H9 (cell line): ENCODE data around the gene SH3GLB2. TPM values are rescaled to one million over a fixed set of nuclear protein-coding genes. Genes with fewer than 3 reads are reported as not detected.
"Not testable (repeated sequence)": the region's sequence is repeated elsewhere in the genome, so short reads cannot be mapped to it uniquely, and the experiment has no call there.

Experiments used
- DNase-seq: peaks from one replicate; pipeline ENCODE4 v3.0.0-alpha.2; 2017
- H2AFZ ChIP-seq: one replicate; pipeline ENCODE4 v1.6.1; 2013; ENCODE audit warnings: mild to moderate bottlenecking, low read length, control low read depth, moderate library complexity
- H2AK5ac ChIP-seq: 2 replicates; pipeline ENCODE4 v1.6.1; 2013; ENCODE audit warnings: low read length, control low read depth, mixed read lengths; ENCODE audit not compliant: insufficient read length
- H2BK120ac ChIP-seq: one replicate; pipeline ENCODE4 v1.6.1; 2013; ENCODE audit warnings: low read depth, mild to moderate bottlenecking, low read length, control low read depth, inconsistent platforms; ENCODE audit not compliant: poor library complexity, severe bottlenecking
- H2BK12ac ChIP-seq: 2 replicates; pipeline ENCODE4 v1.6.1; 2013; ENCODE audit warnings: low read length, control low read depth, mixed read lengths, low read depth; ENCODE audit not compliant: insufficient read length
- H2BK15ac ChIP-seq: 2 replicates; pipeline ENCODE4 v1.6.1; 2013; ENCODE audit warnings: low read depth, low read length, control low read depth
- H2BK20ac ChIP-seq: one replicate; pipeline ENCODE4 v1.6.1; 2013; ENCODE audit warnings: low read depth, mild to moderate bottlenecking, low read length, control low read depth, inconsistent platforms; ENCODE audit not compliant: poor library complexity, severe bottlenecking
- H2BK5ac ChIP-seq: 2 replicates; pipeline ENCODE4 v1.6.1; 2013; ENCODE audit warnings: low read length, control low read depth, mixed read lengths; ENCODE audit not compliant: insufficient read length
- H3K14ac ChIP-seq: 2 replicates; pipeline ENCODE4 v1.6.1; 2013; ENCODE audit warnings: low read length, control low read depth; ENCODE audit not compliant: insufficient read depth
- H3K18ac ChIP-seq: 2 replicates; pipeline ENCODE4 v1.6.1; 2013; ENCODE audit warnings: low read depth, mild to moderate bottlenecking, mixed read lengths, low read length, control low read depth; ENCODE audit not compliant: insufficient read length
- H3K23ac ChIP-seq: 2 replicates; pipeline ENCODE4 v1.6.1; 2013; ENCODE audit warnings: low read length, control low read depth, mixed read lengths, low read depth; ENCODE audit not compliant: insufficient read length
- H3K23me2 ChIP-seq: 2 replicates; pipeline ENCODE4 v1.6.1; 2013; ENCODE audit warnings: low read depth, mild to moderate bottlenecking, mixed read lengths, low read length, control low read depth; ENCODE audit not compliant: insufficient read length, poor library complexity, severe bottlenecking
- H3K27ac ChIP-seq: 2 replicates; pipeline ENCODE4 v1.5.1; 2013; ENCODE audit warnings: low read length, control low read depth, mixed read lengths, low read depth; ENCODE audit not compliant: insufficient read length
- H3K27me3 ChIP-seq: 2 replicates; pipeline ENCODE4 v1.6.1; 2013; ENCODE audit warnings: low read length, control low read depth, inconsistent platforms; ENCODE audit not compliant: insufficient read depth
- H3K4ac ChIP-seq: 2 replicates; pipeline ENCODE4 v1.6.1; 2013; ENCODE audit warnings: low read depth, mild to moderate bottlenecking, control low read depth, inconsistent platforms, low read length, moderate library complexity
- H3K4me1 ChIP-seq: 2 replicates; pipeline ENCODE4 v1.6.1; 2013; ENCODE audit warnings: low read length, control low read depth, inconsistent platforms; ENCODE audit not compliant: insufficient read depth
- H3K4me2 ChIP-seq: 2 replicates; pipeline ENCODE4 v1.6.1; 2013; ENCODE audit warnings: low read length, control low read depth, mixed read lengths; ENCODE audit not compliant: insufficient read length, insufficient read depth
- H3K56ac ChIP-seq: 2 replicates; pipeline ENCODE4 v1.6.1; 2013; ENCODE audit warnings: low read depth, mild to moderate bottlenecking, mixed read lengths, low read length, control low read depth; ENCODE audit not compliant: insufficient read length
- H3K79me1 ChIP-seq: 2 replicates; pipeline ENCODE4 v1.6.1; 2013; ENCODE audit warnings: low read depth, mild to moderate bottlenecking, moderate library complexity, low read length, control low read depth, inconsistent platforms; ENCODE audit not compliant: insufficient read depth, poor library complexity, severe bottlenecking
- H3K79me2 ChIP-seq: 2 replicates; pipeline ENCODE4 v1.6.1; 2013; ENCODE audit warnings: low read length, control low read depth, inconsistent platforms; ENCODE audit not compliant: insufficient read depth
- H3K9ac ChIP-seq: 2 replicates; pipeline ENCODE4 v1.6.1; 2013; ENCODE audit warnings: low read length, control low read depth, mixed read lengths; ENCODE audit not compliant: insufficient read length; ENCODE audit errors: extremely low read depth
- H3K9me3 ChIP-seq: one replicate; pipeline ENCODE4 v1.6.1; 2013; ENCODE audit warnings: low read depth, low read length, inconsistent platforms; ENCODE audit not compliant: control insufficient read depth
- H3T11ph ChIP-seq: one replicate; pipeline ENCODE4 v1.6.1; 2013; ENCODE audit warnings: mild to moderate bottlenecking, low read length, control low read depth, inconsistent platforms
- H4K20me1 ChIP-seq: one replicate; pipeline ENCODE4 v1.6.1; 2013; ENCODE audit not compliant: control insufficient read depth, insufficient read length, insufficient read depth
- H4K5ac ChIP-seq: 2 replicates; pipeline ENCODE4 v1.6.1; 2013; ENCODE audit warnings: low read depth, mild to moderate bottlenecking, mixed read lengths, low read length, control low read depth; ENCODE audit not compliant: insufficient read length
- H4K8ac ChIP-seq: replicated peaks from 2 replicates; pipeline ENCODE4 v1.6.1; 2013; ENCODE audit warnings: low read length, control low read depth, mixed read lengths, low read depth; ENCODE audit not compliant: insufficient read length
- H4K91ac ChIP-seq: 2 replicates; pipeline ENCODE4 v1.6.1; 2013; ENCODE audit warnings: low read depth, mild to moderate bottlenecking, moderate library complexity, mixed read lengths, low read length, control low read depth; ENCODE audit not compliant: insufficient read length
- H3K27ac Mint-ChIP-seq, 3 experiments: 2 replicates in 2 of 3; 3 replicates in 1 of 3; pipeline ENCODE4 v1.8.0; 2020 to 2021; ENCODE audit warnings: mixed read lengths in 3 of 3, mild to moderate bottlenecking in 1 of 3, moderate library complexity in 1 of 3
- H3K27me3 Mint-ChIP-seq: 2 replicates; pipeline ENCODE4 v1.8.0; 2021; ENCODE audit warnings: low read depth, mild to moderate bottlenecking, moderate library complexity, mixed read lengths
- H3K36me3 Mint-ChIP-seq, 3 experiments: 2 replicates in 2 of 3; 3 replicates in 1 of 3; pipeline ENCODE4 v1.8.0; 2020 to 2021; ENCODE audit warnings: low read depth in 3 of 3, mixed read lengths in 3 of 3; ENCODE audit not compliant: insufficient read depth in 1 of 3
- H3K4me1 Mint-ChIP-seq, 2 experiments: 2 replicates each; pipeline ENCODE4 v1.8.0; 2020; ENCODE audit warnings: mixed read lengths in 2 of 2
- H3K4me3 Mint-ChIP-seq, 2 experiments: 2 replicates in 1 of 2; 3 replicates in 1 of 2; pipeline ENCODE4 v1.8.0; 2020 to 2021; ENCODE audit warnings: mild to moderate bottlenecking in 2 of 2, mixed read lengths in 2 of 2, moderate library complexity in 1 of 2
- H3K9me3 Mint-ChIP-seq, 2 experiments: 2 replicates in 1 of 2; 3 replicates in 1 of 2; pipeline ENCODE4 v1.8.0; 2020; ENCODE audit warnings: mild to moderate bottlenecking in 2 of 2, mixed read lengths in 2 of 2, moderate library complexity in 1 of 2
- WGBS: extraction: QIAGEN DNeasy Blood & Tissue Kit; methylation state at CpG from one replicate; pipeline ENCODE4 v1.1.7; 2013; ENCODE audit warnings: missing lambda C conversion rate, low lambda C conversion rate, mixed read lengths; ENCODE audit not compliant: insufficient read length; ENCODE audit errors: extremely low coverage; 5-methylcytosine and 5-hydroxymethylcytosine counted together
- total RNA-seq: library from RNA; stranded (reverse); gene quantifications from 2 replicates; pipeline ENCODE4 v1.2.1, GENCODE V29; 2021
- TF ChIP-seq, protein P1 (sequence below): fragments of 200-600 bp; sonication (generic); conservative IDR thresholded peaks from 3 replicates; pipeline ENCODE4 v1.8.0; 2021; ENCODE audit warnings: antibody characterized with exemption, mild to moderate bottlenecking

SH3GLB2 gene
- total RNA-seq, 1 experiment from 2014 or later: 69.5 TPM

DNA sequence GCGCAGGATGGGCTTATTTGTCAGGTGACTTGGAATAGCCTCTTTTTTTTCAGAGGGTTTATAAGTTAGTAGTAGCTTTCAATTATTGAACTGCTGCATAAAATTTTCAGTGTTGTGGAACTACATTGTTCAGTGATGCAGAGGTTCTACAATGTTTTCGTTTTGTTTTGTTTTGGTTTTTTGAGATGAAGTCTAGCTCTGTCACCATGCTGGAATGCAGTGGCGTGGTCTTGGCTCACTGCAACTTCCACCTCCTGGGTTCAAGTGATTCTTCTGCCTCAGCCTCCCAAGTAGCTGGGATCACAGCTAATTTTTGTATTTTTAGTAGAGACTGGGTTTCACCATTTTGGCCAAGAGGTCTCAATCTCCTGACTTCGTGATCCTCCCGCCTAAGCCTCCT lies 58.6 kb downstream of the SH3GLB2 start:
- H3T11ph ChIP-seq: no peak overlapping the region
- Mint-ChIP-seq H3K4me1 (no peaks in the 10 kb centered on the region), H3K9me3 (no peaks in the 10 kb centered on the region), H3K4me3 (no peak overlapping the region), H3K27me3 (no peaks in the 10 kb centered on the region), H3K27ac (no peak overlapping the region), H3K36me3 (peaks cover 26 to 71% (median 60%) of the 10 kb centered on the region in 3 experiments; a peak in 6 of 7 replicates)
- no peak overlapping the region for H2BK120ac ChIP-seq
- H3K9ac ChIP-seq: no peak overlapping the region
- H3K79me2 ChIP-seq: no peaks in the 10 kb centered on the region
- H4K8ac ChIP-seq: no peak overlapping the region
- DNase-seq: no peak
- TF ChIP-seq, protein P1, sequence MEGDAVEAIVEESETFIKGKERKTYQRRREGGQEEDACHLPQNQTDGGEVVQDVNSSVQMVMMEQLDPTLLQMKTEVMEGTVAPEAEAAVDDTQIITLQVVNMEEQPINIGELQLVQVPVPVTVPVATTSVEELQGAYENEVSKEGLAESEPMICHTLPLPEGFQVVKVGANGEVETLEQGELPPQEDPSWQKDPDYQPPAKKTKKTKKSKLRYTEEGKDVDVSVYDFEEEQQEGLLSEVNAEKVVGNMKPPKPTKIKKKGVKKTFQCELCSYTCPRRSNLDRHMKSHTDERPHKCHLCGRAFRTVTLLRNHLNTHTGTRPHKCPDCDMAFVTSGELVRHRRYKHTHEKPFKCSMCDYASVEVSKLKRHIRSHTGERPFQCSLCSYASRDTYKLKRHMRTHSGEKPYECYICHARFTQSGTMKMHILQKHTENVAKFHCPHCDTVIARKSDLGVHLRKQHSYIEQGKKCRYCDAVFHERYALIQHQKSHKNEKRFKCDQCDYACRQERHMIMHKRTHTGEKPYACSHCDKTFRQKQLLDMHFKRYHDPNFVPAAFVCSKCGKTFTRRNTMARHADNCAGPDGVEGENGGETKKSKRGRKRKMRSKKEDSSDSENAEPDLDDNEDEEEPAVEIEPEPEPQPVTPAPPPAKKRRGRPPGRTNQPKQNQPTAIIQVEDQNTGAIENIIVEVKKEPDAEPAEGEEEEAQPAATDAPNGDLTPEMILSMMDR: no peak
- H3K9me3 ChIP-seq: no peaks in the 10 kb centered on the region
- H3K56ac ChIP-seq: no peak overlapping the region
- no peak overlapping the region for H2BK15ac ChIP-seq
- H3K18ac ChIP-seq: no peak overlapping the region
- H2AFZ ChIP-seq: no peak overlapping the region
- H3K4me1 ChIP-seq: no peaks in the 10 kb centered on the region
- no peak overlapping the region for H2BK20ac ChIP-seq
- H3K14ac ChIP-seq: no peak overlapping the region
- H4K5ac ChIP-seq: no peak overlapping the region
- no peak overlapping the region for H3K4me2 ChIP-seq
- H2AK5ac ChIP-seq: no peak overlapping the region
- H2BK5ac ChIP-seq: no peak overlapping the region
- no peaks in the 10 kb centered on the region for H3K79me1 ChIP-seq
- H3K27ac ChIP-seq: no peak overlapping the region
- no peak overlapping the region for H3K23ac ChIP-seq
- no peaks in the 10 kb centered on the region for H3K27me3 ChIP-seq
- no CpG with 5 or more reads among the region's 5 CpGs for WGBS
- no peak overlapping the region for H4K91ac ChIP-seq
- H4K20me1 ChIP-seq: no peaks in the 10 kb centered on the region
- no peak overlapping the region for H3K4ac ChIP-seq
- H2BK12ac ChIP-seq: no peak overlapping the region
- no peaks in the 10 kb centered on the region for H3K23me2 ChIP-seq

DNA sequence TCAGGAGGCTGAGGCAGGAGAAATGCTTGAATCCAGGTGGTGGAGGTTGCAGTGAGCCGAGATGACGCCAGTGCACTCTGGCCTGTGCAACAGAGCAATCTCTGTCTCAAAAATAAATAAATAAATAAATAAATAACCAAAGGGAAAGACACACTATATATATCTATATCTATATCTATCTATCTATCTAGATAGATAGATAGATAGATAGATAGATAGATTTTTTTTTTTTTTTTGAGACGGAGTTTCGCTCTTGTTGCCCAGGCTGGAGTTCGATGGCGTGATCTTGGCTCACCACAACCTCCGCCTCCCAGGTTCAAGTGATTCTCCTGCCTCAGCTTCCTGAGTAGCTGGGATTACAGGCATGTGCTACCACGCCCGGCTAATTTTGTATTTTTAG lies 66.7 kb downstream of the SH3GLB2 start:
- H2BK20ac ChIP-seq, H3K27ac Mint-ChIP-seq, H3K79me1 ChIP-seq, H3K27ac ChIP-seq, H3K56ac ChIP-seq, H3K18ac ChIP-seq, H3K9ac ChIP-seq, H3K23ac ChIP-seq, H4K5ac ChIP-seq, H2AFZ ChIP-seq, H3T11ph ChIP-seq, H2BK15ac ChIP-seq, H3K9me3 Mint-ChIP-seq, H3K4me2 ChIP-seq, H4K8ac ChIP-seq, H2BK5ac ChIP-seq, H3K4me3 Mint-ChIP-seq, H3K23me2 ChIP-seq, H3K14ac ChIP-seq, H2AK5ac ChIP-seq, H3K4me1 Mint-ChIP-seq, H3K27me3 ChIP-seq, H2BK120ac ChIP-seq, H3K27me3 Mint-ChIP-seq, H2BK12ac ChIP-seq, H3K4ac ChIP-seq, H3K9me3 ChIP-seq, H3K79me2 ChIP-seq, DNase-seq, H3K4me1 ChIP-seq, H4K20me1 ChIP-seq, H4K91ac ChIP-seq: not testable (repeated sequence)
- H3K36me3 Mint-ChIP-seq: peaks cover 32 to 75% (median 53%) of the 10 kb centered on the region in 3 experiments
- no CpG with 5 or more reads among the region's 9 CpGs for whole genome bisulfite sequencing
